Inferior parietal cortex (tissue), 1 donor: ENCODE data around the gene NFASC.

Experiments used
- DNase-seq: peaks from one replicate; pipeline ENCODE4 v3.0.0-alpha.2; 2016; ENCODE audit errors: extremely low spot score

NFASC gene

DNA sequence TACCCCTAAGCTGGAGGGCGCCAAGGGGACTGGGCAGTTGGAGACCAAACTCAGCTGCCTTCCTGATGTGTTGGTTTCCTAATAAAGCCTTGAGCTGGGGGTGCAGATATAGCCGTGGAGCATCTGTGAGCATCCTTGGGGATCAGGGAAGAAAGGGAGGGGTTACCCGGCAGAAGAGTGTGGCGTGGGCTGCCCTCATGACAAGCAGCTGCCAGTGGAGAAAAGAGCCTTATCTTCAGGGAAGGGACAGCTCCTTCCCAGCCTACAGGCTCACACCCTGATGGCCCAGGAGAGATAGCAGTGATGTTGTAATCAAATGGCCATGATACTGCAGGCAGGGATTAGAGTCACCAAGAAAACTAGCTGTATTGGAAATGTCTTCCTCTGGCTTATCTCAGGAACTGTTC is 10.8 kb upstream of the NFASC start:
- no peak for DNase-seq

DNA sequence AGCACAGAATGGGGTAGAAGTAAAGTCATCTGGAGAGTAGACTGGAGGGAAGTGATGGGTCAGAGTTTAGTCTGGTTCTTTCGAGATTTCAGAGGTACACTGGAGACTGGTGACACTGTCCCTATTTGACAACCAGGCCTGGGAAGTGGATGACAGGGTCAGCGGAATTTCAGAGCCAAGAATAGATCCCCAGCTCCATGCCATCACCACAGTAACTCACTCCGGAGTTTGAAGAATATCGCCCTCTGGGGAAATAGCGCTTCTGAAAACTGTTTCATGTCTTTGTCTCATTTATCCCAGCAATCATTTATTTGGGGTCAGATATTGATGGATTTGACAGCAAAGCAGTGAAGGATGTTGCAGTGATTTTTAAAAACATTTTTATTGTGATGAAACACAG is 7.6 kb upstream of the NFASC start:
- no peak for DNase-seq

DNA sequence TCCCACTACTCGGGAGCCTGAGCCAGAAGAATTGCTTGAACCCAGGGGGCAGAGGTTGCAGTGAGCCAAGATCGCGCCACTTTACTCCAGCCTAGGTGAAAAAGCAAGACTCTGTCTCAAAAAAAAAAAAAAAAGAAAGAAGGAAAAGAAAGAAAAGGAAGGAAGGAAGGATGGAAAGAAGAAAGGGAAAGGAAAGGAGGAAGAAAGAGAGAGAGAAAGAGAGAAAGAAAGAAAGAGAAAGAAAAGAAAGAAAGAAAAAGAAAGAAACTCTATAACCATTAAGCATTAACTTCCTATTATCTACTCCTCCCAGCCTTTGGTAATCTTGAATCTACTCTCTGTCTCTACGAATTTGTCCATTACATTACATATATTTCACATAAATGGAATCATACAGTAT is 6.9 kb upstream of the NFASC start:
- DNase-seq, result no peak

DNA sequence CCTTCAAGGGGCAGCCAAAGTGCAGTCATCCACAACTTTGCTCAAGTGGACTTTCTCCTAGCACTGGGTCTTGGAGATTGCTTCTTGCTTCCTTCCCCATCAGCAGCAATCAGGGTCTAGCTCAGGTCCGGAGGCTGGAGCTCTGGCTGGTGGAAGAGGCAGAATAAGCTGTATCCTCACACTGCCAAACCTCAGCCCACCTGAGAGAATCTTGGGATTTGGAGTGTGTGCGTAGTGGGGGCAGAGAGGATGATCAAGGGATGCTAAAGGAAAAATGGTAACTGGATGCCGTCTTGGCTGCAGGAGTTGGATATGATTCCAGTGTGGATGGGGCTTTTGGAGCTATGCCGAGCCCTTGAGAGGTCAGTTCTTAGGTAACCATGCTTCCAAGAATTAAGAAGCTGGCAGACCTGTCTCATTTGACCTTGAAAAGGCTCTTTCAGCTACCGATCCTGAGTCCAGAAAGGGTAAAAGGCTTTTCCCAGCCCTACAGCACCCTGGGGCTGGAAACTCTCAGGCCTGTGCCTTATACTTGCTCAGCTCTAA is 4.5 kb upstream of the NFASC start:
- no peak for DNase-seq

DNA sequence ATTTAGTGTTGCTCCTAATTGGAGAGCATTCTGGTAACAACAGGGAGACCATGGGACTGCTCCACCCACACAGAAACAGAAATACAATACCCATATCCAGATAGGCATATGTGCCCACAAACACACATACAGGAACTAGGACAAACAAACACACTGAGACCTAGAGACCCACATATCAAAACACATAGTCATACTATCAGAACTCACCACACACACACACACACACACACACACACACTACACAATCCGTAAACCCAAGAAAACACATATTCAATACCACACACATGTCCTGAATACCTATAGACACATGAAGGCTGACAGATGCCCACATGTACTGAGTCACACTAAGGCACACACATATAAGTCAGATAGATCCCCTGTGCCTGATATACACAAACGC is 3.5 kb upstream of the NFASC start:
- no peak for DNase-seq

DNA sequence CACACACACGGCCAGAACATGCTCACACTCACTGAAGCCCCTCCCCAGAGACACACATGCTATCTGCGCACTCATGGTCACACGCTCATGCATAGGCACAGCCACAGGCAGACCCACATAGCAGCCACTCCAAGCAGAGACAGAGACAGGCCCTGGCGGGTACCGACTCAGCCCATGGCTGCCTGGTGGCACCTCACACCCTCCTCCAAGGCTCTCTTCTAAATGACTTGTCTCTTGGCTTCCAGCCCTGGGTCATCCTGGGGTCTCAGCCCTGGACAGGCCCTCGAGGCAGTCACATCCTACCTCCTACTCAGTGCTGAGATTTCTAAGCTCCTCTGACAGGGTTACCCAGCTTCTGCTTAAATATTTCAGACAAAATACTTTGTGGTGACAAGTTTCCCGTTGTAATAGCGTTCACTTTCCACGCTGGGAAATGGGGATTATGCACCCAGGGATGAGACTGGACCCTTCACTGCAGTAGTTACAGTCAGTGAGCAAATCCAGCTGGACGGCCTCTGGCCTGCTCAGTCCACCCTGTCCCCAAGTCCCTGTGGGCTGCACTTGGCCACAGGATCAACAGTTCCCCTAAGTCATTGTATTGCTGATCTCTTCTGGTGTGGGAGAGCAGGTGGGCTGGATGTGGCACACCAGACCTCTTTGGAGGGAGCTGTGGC is 2.9 kb upstream of the NFASC start:
- no peak for DNase-seq

DNA sequence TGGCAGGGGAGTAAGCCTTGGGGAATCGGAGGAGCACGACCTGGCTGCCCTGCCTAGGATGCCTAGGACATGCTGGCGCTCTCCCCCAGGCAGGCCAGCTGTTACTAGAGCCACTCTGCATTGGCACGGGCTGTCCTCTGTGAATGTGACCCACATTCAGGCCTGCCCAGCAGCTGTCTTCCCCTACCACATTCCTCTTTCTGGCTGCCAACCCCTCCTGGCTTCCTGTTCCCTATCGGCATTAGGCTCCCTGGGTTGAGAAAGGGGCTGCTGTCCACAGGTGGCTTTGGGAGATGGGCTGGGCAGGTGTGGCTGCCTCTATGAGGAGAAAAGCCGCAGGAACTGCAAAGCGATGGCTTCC is 2.3 kb upstream of the NFASC start:
- DNase-seq, result no peak

DNA sequence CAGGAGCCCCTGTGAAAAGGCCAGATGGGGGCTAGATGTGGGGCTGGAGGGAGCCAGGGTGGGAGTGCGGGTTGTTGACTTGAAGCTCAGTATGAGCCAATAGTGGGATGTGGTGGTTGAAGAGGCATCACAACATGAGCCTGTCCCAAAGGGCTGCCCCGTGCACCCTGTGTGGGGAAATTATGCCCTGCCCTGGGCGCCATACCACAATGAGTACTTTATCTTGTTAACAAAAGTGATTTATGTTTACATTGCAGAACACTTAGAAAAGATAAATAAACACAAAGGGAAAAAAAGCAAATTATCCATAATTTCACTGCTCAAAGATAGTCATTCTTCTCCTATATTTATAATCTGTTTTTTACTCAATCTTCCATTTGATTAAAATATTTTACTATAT is 1.6 kb upstream of the NFASC start:
- no peak for DNase-seq

DNA sequence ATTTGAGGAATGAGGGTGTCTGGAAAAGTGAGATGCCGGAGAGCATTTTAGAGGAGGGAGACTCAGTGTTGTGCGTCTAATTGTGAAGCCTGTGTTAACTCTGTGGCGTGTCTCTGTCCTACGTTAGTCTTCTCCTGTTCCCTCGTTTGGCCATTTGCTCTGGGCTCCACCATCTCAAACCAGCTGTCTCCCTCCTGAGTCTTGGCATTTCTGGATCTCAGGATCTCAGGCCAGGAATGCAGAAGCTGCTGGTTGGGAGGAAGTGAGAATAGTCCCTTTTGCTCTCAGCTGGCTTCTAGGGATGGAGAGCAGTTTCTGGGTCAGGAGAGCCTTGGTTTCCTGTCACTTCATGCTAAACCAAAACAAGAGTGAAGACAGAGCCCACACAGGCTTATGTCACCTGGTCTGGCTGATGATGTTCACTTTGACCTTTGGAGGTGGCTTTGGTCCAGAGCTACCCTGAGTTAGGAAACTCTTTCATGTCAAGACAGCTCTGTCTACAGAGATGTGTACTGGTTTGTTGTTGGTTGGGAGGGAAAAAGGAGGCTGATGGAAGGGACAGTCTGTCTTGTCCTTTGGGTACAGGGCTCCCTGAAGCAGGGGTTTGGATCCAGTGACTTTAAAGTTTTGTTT is 859 bp downstream of the NFASC start:
- DNase-seq, result no peak

DNA sequence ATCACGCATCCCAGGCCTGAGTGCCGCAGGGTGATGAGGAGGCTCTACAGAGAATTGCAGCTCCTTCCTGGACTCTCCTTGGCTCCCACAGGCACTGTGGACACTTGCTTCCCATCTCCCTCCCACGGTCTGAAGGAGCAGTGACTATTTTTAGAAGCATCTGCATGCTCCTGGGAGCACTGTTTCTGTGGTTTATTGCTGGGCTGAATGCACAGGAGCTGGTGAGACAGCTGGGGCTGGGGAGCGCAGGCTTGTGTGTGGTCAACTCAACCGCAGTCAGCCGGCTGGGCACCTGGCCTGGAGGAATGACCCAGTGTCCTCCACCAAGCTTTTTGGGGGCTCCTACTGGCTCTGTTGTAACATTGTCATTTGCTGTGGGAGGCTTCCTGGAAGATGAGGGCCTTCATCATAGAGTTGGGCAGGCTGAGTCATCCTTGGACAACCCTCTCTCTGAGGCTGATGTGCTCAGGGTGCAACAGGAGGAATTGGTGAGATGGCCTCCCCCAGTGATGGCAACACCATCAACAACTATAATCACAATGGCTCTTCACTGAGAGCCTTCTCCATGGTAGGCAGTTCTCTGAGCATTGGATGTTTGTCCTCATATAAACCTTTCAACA is 1.7 kb downstream of the NFASC start:
- peak; percentile 52 for DNase-seq

DNA sequence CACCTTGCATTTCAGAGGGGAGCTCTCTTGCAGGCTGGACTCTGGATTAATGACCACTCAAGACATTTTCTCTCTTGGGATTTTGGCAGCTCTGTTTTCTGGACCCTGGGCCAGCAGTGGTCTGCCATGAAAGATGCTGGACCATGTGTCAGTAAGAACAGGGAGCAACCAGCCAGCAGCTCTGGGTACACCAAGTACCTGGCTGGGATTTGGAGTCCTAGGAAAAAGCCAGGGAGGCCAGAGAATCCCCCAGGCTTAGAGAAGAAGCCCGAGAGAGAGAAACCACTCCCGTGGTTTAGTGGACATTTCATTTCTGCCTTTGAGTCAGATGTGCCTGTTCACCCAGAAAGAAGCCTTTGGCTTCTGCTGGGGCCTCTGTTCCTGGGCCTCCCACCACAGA is 2.5 kb downstream of the NFASC start:
- no peak for DNase-seq

DNA sequence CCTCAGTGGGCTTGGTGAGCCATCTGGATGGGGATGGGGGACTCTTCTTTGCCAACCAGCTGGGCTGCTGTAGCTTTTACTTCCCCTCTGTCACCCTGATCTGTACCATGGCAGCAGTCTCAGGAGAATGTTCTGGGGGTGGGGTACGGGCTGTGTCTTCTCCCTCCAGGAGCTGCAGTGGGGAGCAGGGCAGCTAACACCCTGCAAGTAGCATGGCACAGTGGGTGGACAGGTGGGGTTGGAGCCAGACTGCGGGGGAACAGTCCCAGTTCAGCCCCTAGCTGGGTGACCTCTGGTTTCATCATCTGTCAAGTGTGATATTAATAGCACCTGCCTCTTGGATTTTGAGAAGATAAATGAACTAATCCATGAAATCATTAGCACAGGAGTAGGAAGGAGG is 3.1 kb downstream of the NFASC start:
- DNase-seq, result no peak

DNA sequence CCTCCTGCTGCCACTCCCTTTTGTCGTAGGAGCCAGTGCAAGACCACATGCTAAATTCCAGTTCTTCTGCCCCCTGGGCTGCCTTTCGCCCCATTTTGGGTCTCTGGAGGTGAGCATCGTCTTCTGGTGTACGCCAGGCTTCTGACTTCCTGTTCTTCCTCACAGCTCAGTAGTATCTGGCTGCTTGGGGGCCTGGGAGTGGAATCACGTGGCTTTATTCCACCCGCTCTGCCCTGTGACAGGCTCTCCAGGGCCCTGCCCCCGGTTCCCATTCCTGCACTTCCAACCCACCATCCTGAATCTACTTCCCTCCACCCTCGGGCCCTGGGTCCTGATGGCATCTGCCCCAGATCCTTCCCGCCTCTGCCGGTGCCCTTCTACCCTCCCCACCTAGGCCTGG is 3.6 kb downstream of the NFASC start:
- no peak for DNase-seq

DNA sequence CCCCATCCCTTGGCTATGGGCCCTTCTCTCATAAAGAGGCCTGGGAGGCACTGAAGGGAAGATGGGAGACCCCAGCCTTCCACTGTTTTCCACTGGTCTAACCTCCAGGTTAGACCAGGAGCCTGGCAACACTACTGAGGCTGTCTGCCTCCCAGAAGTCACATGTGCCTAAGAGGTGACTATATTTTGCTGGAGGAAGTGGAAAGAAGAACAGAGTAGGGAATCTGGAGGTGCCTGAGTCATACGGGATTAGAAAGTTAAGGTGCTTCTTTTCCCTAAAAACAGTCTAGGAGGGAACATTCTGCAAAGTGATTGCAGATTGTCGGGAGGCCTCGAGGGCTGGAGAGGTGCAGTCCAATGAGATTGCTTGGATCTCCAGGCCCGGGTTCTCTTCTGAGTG is 4.6 kb downstream of the NFASC start:
- DNase-seq, result no peak

DNA sequence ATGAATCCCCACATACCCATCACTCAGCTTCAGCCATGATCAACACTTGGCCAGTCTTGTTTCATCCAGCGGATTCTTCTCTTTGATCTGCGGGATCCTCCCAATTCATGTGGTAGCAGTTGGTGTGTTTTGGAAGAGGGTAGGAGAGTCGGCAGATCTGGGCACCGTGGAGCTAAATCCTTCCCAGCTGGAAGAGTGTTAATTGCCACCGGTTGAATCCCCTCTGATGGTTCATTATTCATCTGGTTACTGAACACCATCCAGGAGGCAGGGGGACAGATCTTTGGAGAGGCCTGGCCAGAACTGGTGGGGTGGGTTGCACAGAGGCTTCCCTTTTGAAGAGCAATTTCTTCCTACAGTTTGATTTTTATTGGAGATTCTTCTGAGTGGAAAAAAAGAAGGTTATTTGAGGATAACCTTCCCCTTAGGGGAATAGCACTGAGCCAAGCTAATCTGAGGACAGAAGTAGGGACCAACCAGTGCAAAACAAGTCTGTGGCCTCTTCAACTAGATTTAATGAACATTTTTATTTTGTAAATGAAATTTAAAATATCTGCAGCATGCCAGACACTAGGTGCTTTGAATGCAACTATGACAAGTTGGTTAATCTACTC is 8.1 kb downstream of the NFASC start:
- no peak for DNase-seq

DNA sequence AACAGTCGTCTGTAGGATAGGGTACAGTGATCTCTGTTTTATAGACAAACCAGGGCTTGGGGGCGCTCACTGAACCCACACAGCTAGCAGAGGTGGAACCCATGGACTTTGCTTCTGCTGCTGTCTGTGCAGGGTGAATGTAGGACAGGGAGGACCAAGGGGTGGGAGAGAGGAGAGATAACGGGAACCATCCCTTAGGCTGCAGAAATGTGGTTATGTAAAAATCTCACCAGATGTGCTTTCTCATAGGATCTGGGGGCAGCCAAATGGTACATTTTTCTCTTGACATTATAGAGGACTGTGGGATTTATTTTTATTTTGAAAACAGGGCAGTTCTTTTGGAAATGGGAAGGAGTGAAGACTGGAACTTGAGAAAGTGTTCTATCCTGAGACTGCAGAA is 8.7 kb downstream of the NFASC start:
- DNase-seq, result no peak

DNA sequence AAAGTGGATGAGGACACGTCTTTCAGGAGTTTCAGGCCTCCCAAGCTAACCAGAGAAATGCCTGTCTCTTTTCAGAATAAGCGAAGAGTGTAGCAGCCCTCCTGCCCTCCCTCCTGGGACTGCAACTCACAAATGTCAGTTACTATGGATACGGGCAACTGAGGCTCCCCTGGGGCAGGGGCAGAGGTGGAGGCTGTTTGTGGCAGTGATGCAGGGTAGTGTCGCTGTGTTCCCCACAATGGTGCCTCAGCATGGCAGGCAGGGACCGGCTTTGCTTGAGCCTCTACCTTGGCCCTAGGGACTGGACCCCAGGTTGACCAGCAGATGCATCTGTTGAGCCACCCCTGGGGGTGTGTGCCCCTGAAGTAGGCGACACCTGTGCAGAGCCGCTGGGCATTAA is 10.2 kb downstream of the NFASC start:
- no peak for DNase-seq

DNA sequence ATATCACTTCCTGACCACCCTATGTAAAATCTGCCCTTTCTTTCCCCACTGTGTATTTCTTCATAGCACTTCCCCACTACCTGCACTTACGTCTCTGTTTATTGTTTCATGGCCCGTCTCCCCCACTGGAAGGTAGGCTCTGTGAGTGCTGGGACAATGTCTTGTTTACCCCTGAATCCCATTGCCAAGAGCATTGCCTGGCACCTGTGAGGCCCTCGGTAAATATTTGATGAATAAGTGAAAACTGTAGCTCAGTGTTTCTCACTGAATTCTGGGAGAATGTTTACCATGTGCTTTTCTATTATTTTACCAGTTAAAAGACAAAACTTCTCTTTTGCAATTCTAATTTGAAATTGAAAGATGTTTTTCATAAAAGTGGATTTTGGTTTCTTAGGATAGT is 11.8 kb downstream of the NFASC start:
- DNase-seq, result no peak

DNA sequence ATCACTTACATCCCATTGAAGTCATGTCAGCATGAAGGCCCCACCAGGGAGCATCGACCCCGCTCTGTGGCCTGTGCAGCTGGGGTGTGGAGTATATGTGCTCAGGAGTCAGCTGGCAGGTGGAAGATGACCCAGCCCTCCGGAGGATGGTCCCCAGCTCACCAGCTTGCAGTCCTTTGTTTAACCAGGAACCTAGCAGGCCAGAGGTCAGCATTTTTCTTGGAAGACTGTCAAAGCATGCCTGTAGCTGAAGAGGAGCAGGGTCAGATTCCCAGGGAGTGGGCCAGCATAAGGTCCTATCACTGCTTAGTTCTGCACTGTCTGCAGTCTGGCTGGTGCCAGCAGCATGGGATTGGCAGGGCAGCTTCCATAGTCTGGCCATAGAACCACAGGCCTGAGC is 12.7 kb downstream of the NFASC start:
- DNase-seq, result no peak

DNA sequence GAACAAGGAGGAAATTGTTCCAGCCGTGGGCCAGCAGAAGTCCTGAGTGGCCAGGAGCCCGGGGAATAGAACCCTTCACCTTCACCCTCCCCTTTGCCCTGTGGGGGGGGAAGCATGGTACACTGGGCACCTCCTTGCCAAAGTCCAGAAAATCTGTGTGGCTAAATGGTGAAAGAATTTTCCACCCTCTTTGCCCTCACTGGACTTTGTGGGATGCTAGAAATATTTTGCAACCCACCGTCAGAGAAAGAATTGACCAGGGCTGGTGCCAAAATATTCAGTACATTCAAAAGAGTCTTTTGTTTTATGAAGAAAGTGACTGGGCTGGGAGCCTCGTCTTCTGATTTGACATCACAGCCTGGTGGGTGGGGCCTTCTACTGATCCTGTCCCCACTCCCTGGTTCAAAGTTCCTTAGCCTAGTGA is 14.6 kb downstream of the NFASC start:
- DNase-seq, result no peak

DNA sequence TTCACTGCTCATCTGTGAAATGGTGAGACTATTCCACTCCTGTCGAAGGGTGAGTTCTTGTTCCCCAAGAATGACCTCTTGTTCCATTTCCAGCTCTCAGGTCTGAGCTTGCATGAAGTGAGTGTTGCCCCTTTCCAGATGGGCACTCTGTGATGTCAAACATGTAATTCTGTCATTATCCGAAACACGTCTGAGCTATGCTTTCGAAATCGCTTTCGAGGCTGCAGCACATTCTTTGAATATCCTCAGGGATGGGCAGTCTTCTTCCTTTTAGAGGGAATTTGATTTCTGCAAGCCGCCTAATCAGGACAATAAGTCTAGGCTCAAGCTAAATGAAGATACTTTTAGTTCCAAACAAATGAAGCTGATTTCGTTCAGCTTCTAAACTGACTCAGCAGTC is 15.1 kb downstream of the NFASC start:
- no peak for DNase-seq

DNA sequence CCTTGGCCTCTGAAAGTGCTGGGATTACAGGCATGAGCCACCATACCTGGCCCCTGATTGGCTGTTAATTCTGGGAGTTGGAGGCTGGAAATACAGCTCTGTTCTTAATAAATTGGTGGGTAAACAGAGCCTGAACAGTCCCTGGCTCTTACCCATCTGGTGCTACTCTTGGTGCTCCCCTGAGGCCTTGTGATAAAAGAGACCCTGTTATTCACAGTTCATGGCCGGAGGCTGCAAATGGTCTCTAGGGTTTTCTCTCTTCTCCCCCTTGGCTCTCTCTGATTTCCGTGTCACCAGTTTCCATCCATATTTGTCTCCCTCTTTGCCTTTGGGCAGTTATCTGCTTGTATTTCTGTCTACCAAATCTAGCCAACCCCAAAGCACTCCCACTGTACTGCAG is 17.2 kb downstream of the NFASC start:
- DNase-seq, result no peak

DNA sequence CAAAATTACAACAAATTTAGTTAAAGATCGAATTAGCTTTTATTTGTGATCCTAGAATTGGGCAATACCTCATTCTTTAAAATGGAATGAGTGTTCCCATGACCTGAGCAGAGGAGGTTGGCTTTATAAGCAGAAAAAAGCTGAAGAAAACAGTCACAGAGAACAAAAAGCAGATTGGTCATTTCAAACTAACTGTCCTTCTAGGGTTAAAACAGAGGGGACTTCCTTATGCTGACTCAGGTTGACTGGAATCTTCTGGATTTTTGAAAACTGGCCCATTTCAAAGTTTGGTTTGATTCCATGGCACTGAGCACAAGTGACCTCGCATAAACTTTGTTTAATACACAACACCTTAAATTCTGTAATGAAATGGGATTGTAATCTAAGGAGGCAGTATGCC is 17.6 kb downstream of the NFASC start:
- no peak for DNase-seq
